Measurements from ENCODE around the gene GALNT18.

Gene GALNT18

GRCh38 chr11:11253995-11254394 lies 367.8 kb downstream of the GALNT18 start:
- no peak for DNase-seq

GRCh38 chr11:11253497-11253896 lies 368.3 kb downstream of the GALNT18 start:
- no peak for DNase-seq

GRCh38 chr11:11252403-11252802 lies 369.4 kb downstream of the GALNT18 start:
- DNase-seq = no peak

GRCh38 chr11:11251394-11251970 lies 370.3 kb downstream of the GALNT18 start:
- DNase-seq = no peak

GRCh38 chr11:11250470-11250869 lies 371.3 kb downstream of the GALNT18 start:
- DNase-seq = no peak

- DNase-seq = no peak
Observed at GRCh38 chr11:11247576-11247975, 374.2 kb downstream of the GALNT18 start.

GRCh38 chr11:11247086-11247485 lies 374.7 kb downstream of the GALNT18 start:
- DNase-seq = no peak

- no peak for DNase-seq
Observed at GRCh38 chr11:11246166-11246565, 375.6 kb downstream of the GALNT18 start.

- no peak for DNase-seq
Observed at GRCh38 chr11:11245453-11245852, 376.4 kb downstream of the GALNT18 start.

GRCh38 chr11:11244470-11245080 lies 377.2 kb downstream of the GALNT18 start:
- no peak for DNase-seq

GRCh38 chr11:11243590-11244469 lies 378.0 kb downstream of the GALNT18 start:
- peak; percentile 53 for DNase-seq

GRCh38 chr11:11243209-11243589 lies 378.6 kb downstream of the GALNT18 start:
- DNase-seq = no peak

- DNase-seq = no peak
Observed at GRCh38 chr11:11241284-11241683, 380.5 kb downstream of the GALNT18 start.

- DNase-seq = no peak
Observed at GRCh38 chr11:11239959-11240358, 381.8 kb downstream of the GALNT18 start.

- DNase-seq = no peak
Observed at GRCh38 chr11:11237070-11237832, 384.6 kb downstream of the GALNT18 start.

- no peak for DNase-seq
Observed at GRCh38 chr11:11236498-11237059, 385.2 kb downstream of the GALNT18 start.

- no peak for DNase-seq
Observed at GRCh38 chr11:11231763-11232162, 390.0 kb downstream of the GALNT18 start.

GRCh38 chr11:11230802-11231562 lies 390.8 kb downstream of the GALNT18 start:
- peak; percentile 9 for DNase-seq

GRCh38 chr11:11230087-11230486 lies 391.7 kb downstream of the GALNT18 start:
- no peak for DNase-seq

GRCh38 chr11:11229647-11230046 lies 392.2 kb downstream of the GALNT18 start:
- no peak for DNase-seq

- DNase-seq = no peak
Observed at GRCh38 chr11:11227296-11228085, 394.3 kb downstream of the GALNT18 start.
